Erythroblast (primary cell): Measurements from ENCODE around the gene WDR12.

Source experiments
- GATA1 ChIP-seq: IDR thresholded peaks from 2 replicates; pipeline ENCODE4 v1.6.1; 2011; ENCODE audit warnings: low read depth, mild to moderate bottlenecking, control low read depth, low read length, moderate library complexity
- POLR2A ChIP-seq: IDR thresholded peaks from 2 replicates; pipeline ENCODE4 v1.6.1; 2011; ENCODE audit warnings: mild to moderate bottlenecking, low read length

DNA sequence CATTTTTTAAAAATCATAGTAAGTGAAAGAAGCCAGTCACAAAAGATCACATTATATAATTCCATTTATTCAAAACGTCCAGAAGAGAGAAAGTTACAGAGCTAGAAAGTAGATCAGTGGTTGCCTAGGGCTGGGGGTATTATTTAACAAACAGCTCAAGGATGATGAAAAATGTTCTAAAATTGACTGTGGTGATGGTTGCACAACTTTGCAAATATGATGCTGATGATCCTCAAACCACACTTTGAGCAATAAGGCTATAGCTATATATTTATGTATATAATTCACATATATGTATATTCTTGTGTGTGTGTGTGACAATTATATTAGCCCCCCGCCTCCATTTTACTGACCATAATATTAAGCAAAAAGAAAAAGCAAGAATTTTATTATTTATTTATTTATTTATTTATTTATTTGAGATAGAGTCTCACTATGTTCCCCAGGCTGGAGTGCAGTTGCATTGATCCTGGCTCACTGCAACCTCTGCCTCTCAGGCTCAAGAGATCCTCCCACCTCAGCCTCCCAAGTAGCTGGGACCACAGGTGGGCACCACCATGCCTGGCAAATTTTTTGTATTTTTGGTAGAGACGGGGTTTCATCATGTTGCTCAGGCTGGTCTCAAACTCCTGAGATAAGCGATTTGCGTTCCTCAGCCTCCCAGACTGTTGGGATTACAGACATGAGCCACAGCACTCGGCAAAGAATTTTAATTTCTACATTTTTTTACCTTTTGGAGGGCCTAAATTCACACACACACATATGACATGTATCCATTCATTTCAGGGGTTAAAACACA is 1.9 kb downstream of the WDR12 start:
- no peak for TF ChIP-seq POLR2A
- no peak for TF ChIP-seq GATA1
